Measurements from ENCODE around the gene MTCH1. TPM values are rescaled to one million over a fixed set of nuclear protein-coding genes. Genes with fewer than 3 reads are reported as not detected.
A peak's percentile ranks its signal among the peaks of the same experiment; 100 is the strongest.

The MTCH1 gene
- total and polyA plus RNA-seq, 9 of the 15 experiments (the other 6 are each of a cell fraction or from before 2014, with no cell fraction given), result 7.9 to 161 (median 118) TPM

- in situ Hi-C loops (cut with MboI) (no loop called here), intact Hi-C loops (cut with micrococcal nuclease) (loop anchor here (1.0 kb wide), 1 partner anchor 41 kb away; no protein-coding TSS in a partner anchor)
- BruUV-seq (replicated peaks), result no TSS peak
- FAIRE-seq (peak; percentile 26), ATAC-seq (no peak), DNase-seq (ENCODE audit: extremely low read depth in 1 of 4, low spot score in 3 of 4) (no peak)
- WGBS (ENCODE audit: insufficient coverage, low coverage, missing lambda C conversion rate), result 93% methylated on average over 6 of the region's 6 CpGs
- Histone ChIP-seq H2AFZ (ENCODE audit: low read depth, low read length) (no peak overlapping the region), H3K4me1 (replicated peaks in 1 of 2; ENCODE audit: control insufficient read depth in 2 of 2, insufficient read depth in 2 of 2, low read length in 2 of 2) (peaks cover 2 to 9% of the 10 kb centered on the region in 2 experiments; a peak in 4 of 5 replicates), H3K4me3 (no peak overlapping the region), H3K9ac (ENCODE audit: insufficient read depth in 1 of 2, low read depth in 2 of 2, low read length in 2 of 2) (no peak overlapping the region), H3K9me3 (replicated peaks; ENCODE audit: control insufficient read depth, insufficient read depth, low read depth, low read length) (no peaks in the 10 kb centered on the region), H3K27ac (ENCODE audit: extremely low read depth, low read depth, low read length) (no peak overlapping the region), H4K20me1 (replicated peaks; ENCODE audit: control insufficient read depth, insufficient read depth, low read length) (peaks cover 36% of the 10 kb centered on the region), H3K4me2 (ENCODE audit: insufficient read depth, low read length) (no peak overlapping the region), H3K36me3 (ENCODE audit: control insufficient read depth, insufficient read depth, low read length) (peaks cover 100% of the 10 kb centered on the region), H3K79me2 (ENCODE audit: control insufficient read depth, insufficient read depth, low read length) (peaks cover 30% of the 10 kb centered on the region), H3K9me1 (ENCODE audit: control insufficient read depth, insufficient read depth, low read length) (peaks cover 8% of the 10 kb centered on the region), H3K27me3 (ENCODE audit: control insufficient read depth in 2 of 2, insufficient read depth in 2 of 2, low read length in 2 of 2) (no peaks in the 10 kb centered on the region)
- TF ChIP-seq, protein P1, sequence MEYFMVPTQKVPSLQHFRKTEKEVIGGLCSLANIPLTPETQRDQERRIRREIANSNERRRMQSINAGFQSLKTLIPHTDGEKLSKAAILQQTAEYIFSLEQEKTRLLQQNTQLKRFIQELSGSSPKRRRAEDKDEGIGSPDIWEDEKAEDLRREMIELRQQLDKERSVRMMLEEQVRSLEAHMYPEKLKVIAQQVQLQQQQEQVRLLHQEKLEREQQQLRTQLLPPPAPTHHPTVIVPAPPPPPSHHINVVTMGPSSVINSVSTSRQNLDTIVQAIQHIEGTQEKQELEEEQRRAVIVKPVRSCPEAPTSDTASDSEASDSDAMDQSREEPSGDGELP (CRISPR knock-in tag; IDR thresholded peaks at IDR 0.05; ENCODE audit: borderline replicate concordance), result peak; percentile 3; the same call in 1 of the 2 replicates
- TF ChIP-seq ETS2 (tag; IDR thresholded peaks at IDR 0.05; ENCODE audit: borderline replicate concordance, poor library complexity, severe bottlenecking), result no peak
- CTCF ChIA-PET (ENCODE audit: low intra/inter-chr PET ratio), result no interaction called here
- POLR2A ChIA-PET, result interaction anchor here (0.6 to 1.1 kb wide), 5 partner anchors 9 to 1269 kb away, joined by 3 read pairs; partner anchors contain the start of gene MTCH1
Observed at GRCh38 chr6:36976931-36977330, 9.1 kb downstream of the MTCH1 start.

- POLR2A ChIA-PET, result interaction anchor here (0.6 to 0.8 kb wide), 3 partner anchors 10 to 394 kb away, joined by 3 read pairs; partner anchors contain the start of gene MTCH1
- H3K4me2 ChIP-seq (ENCODE audit: insufficient read depth, low read length), result no peak overlapping the region
- H2AFZ ChIP-seq (ENCODE audit: low read depth, low read length), result no peak overlapping the region
- H3K4me1 ChIP-seq (replicated peaks in 1 of 2; ENCODE audit: control insufficient read depth in 2 of 2, insufficient read depth in 2 of 2, low read length in 2 of 2), result peaks cover 2 to 8% of the 10 kb centered on the region in 2 experiments; a peak in 4 of 5 replicates
- H3K9ac ChIP-seq (ENCODE audit: insufficient read depth in 1 of 2, low read depth in 2 of 2, low read length in 2 of 2), result no peak overlapping the region
- H3K27me3 ChIP-seq (ENCODE audit: control insufficient read depth in 2 of 2, insufficient read depth in 2 of 2, low read length in 2 of 2), result no peaks in the 10 kb centered on the region
- H4K20me1 ChIP-seq (replicated peaks; ENCODE audit: control insufficient read depth, insufficient read depth, low read length), result peaks cover 34% of the 10 kb centered on the region
- H3K9me3 ChIP-seq (replicated peaks; ENCODE audit: control insufficient read depth, insufficient read depth, low read depth, low read length), result no peaks in the 10 kb centered on the region
- peaks cover 8% of the 10 kb centered on the region for H3K9me1 ChIP-seq (ENCODE audit: control insufficient read depth, insufficient read depth, low read length)
- BruUV-seq (replicated peaks), result no TSS peak
- 0 out of 2 replicates have a peak, but pooled peaks have one; percentile 35 for TF ChIP-seq NR2C2 (CRISPR knock-in tag; IDR thresholded peaks at IDR 0.05)
- no peak for TF ChIP-seq NR2C2 (tag; IDR thresholded peaks at IDR 0.05)
- TF ChIP-seq, protein P1 (CRISPR knock-in tag; IDR thresholded peaks at IDR 0.05; ENCODE audit: borderline replicate concordance), result peak; percentile 1; the same call in 1 of the 2 replicates
- no peak for TF ChIP-seq CHD1 (IDR thresholded peaks at IDR 0.05; ENCODE audit: low read length)
- CTCF ChIA-PET (ENCODE audit: low intra/inter-chr PET ratio), result no interaction called here
- ATAC-seq (no peak), FAIRE-seq (no peak), DNase-seq (ENCODE audit: extremely low read depth in 1 of 4, low spot score in 3 of 4) (no peak)
- H3K4me3 ChIP-seq, result no peak overlapping the region
- peaks cover 26% of the 10 kb centered on the region for H3K79me2 ChIP-seq (ENCODE audit: control insufficient read depth, insufficient read depth, low read length)
- intact Hi-C loops (cut with micrococcal nuclease) (no loop called here), in situ Hi-C loops (cut with MboI) (no loop called here)
- peaks cover 100% of the 10 kb centered on the region for H3K36me3 ChIP-seq (ENCODE audit: control insufficient read depth, insufficient read depth, low read length)
- H3K27ac ChIP-seq (ENCODE audit: extremely low read depth, low read depth, low read length), result no peak overlapping the region
- 97% methylated on average over 7 of the region's 7 CpGs for WGBS (ENCODE audit: insufficient coverage, low coverage, missing lambda C conversion rate)
Observed at GRCh38 chr6:36976509-36976908, 9.5 kb downstream of the MTCH1 start.
